Stimulated activated CD8-positive, alpha-beta memory T cell treated with anti-CD3 and anti-CD28 coated beads, Interleukin-15, amount 100 ng/mL, for 4 hours (primary cell): ENCODE results near the gene HSPA12B.
A peak's percentile ranks its signal among the peaks of the same experiment; 100 is the strongest.

Source experiments
- DNase-seq, 2 donors: peaks; one replicate each; pipeline ENCODE4 v3.0.0-alpha.2; 2020; ENCODE audit warnings: low read depth in 2 of 2

Gene HSPA12B

DNA sequence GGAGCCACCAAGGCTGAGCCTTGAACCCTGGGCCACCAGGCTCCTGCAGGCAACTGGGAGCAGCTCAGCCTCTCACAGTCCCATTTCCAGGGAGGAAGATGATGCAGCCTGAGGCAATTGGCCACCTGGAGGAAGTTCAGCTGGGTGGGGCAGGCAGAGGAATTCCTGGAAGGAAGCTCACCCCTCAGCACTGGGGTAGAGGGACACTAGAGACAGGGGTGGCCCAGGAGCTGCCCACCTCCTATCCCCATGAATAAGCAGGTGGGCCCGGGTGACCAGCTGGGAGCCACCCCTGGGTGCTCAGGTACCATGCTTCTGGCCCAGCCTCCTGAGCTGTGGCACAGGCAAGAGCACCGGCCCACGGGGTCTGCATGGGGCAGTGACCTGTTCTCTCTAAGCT, 3.6 kb upstream of the HSPA12B start:
- no peak for DNase-seq

DNA sequence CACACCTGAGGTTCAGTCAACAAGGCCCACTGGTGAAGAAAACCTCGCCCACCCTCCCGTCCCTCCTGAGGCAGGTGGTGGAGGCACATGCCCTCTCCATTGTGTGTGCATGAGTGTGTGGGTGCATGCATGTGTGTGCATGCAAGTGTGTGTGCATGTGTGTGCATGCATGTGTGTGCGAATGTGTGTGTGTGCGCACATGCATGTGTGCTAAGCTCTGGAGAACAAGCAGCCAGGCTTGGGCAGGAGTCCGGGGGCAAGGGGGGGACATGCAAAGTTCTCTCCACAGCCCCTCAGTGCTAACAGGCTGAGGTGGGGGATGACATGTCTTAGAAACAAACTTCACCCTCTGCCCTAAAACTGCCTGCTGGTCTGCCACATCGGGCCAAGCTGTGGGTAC, 3.1 kb upstream of the HSPA12B start:
- DNase-seq, result no peak

DNA sequence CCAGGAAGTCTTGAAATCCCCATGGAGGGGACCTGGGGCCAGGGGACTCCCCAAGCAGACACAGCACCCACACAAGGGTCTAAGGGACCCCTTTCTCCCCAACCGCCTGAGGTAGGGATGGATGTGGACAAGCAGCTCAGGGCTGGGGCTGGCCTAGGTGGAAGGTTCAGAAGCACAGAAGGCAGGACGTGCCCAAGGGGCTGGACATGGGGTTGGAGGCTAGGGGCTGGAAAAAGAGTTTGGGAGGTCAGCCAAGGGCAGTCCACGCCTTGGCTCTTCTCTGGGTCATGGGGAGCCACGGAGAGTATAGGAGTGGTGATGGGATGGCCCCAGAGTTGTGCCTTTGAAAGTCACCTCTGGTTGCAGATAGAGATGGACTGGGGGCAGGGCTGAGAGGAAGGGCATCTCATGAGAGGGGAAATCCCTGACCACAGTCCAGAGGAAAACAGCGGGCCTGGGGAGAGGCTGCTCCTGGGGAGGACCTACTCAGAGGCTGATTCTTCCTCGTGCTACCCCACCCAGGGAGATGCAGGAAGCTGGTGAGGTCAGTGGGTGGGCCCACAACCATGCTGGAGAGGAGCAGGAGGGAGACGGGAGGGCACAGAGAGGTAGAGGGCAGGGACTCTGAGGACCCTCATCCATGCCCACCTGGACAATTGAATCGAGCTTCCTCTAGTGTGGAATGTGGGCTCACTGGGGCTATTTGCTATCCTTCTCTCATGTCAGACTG, 2.5 kb upstream of the HSPA12B start:
- DNase-seq, result no peak

DNA sequence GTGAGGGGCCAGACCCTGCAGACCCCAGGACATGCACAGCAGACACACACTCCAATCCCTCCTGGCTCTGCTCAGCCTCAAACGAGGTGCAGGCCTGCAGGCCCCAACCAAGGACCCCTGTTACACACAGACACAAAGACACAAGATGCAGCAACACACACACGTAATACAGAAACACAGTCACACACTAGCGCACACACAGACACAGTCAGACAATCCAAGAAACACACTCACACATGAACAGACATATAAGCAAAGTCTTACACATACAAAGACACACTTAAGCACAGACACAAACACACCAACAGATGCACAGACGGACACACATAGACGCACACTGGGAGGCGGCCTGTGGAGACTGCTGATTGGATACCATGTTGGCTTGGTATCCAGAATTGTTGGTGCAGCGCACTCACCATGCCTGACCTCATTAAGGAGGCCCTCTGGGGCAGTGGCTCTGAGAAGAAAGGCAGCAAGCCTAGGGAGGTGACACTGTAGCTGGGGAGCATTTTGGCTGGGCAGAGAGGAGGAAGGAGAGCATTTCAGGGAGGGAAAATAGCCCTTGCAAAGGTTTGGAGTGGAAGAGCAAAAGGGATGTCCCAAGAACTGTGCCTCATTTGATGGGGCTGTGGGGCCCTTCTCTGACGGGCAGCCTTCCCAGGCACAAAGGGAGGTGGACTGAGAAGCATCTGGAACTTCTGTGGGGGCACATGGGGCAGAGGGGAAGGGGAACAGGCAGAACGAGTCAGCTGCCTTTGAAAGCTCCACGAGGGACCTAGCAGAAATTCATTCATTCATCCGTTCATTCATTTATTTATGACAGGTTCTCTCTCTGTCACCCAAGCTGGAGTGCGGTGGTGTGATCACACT, 1.4 kb upstream of the HSPA12B start:
- no peak for DNase-seq

DNA sequence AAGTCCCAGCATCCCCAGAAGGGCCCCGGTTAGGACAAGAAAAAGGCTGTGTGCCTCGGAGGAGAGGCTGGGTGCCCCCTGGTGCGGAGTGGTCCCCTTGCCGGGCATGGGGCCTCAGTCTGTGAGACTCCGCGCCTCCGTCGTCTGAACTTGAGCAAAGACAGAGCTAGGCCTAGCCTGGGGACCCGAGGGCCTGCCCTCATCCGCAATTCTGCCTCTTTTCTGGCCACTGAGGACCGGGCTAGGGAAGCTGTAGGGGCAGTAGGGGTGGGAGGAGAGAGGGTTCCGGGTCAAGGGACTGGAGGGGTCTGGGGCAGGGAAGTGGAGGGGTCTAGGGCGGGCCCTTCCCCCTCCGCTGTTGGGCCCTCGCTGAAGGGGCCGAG, 550 bp upstream of the HSPA12B start:
- DNase-seq, result no peak

DNA sequence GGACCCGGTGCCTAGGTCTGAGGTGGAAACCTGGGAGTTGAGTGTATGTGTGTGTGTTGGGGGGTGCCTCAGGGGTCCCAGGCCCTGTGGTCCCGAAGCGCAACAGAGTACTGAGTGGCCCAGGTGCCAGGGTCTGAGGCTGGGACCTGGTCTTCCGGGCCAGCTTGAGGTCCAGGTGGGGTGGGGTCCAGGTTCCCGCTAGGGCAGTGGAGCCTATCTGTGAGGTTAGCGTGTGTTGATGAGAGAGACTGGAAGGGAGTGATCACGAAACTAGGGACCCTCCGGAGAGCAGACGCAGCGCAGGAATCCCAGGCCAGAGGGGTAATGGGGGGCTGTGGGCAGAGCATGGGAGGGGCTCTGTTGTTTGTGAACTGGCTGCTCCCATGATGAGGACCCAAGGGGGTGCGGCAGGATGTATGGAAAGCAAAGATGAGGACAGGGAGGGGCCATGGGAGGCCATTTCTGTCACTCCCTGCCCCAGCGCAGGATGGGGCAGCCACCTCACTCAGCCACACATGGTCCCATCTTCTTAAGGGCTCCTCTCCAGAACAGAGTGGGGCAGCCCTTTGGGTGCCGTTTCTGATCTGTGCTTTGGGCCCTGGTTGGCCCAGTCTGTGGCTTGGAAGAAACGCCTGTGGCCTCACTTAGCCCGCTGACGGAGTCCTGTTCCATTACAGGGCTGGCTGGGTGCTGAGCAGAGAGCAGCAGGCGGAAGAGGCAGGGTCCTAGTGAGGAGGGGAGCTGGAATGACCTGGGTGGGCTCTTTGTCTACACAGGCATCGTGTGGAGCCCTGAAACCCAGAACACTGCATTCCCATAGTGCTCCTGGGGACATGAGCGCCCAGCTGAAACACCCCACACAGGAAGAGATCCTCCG, 872 bp downstream of the HSPA12B start:
- no peak for DNase-seq

DNA sequence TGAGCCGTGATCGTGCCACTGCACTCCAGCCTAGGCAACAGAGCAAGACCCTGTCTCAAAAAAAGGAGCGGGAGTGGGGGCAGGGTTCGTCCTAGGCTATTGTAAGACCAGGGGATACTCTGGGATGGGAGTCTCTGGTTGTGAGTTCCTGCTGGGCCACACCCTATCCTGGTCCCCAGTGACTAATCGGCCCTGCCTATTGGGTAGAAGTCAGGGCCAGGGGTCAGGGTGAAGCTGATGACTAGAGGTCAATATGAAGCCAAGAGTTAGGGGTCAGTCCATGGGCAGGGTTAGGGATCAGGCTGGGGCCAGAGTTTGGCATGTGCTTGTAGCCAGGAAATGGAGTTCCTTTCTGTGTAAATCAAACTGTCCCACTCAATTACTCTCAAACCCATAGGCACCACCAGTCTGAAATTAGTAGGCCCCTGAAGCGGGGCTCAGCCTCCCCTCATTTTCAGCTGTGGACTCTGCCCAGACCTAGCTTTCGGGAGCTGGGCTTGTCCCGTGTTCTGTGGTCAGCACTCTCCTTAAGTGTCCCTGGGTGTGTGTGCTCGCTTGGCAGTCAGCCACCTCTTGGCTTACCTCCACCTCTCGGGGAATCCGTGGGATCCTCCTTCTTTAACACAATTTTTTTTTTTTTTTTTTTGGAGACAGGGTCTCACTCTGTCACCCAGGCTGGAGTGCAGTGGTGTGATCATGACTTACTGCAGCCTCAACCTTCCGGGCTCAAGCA, 1.8 kb downstream of the HSPA12B start:
- DNase-seq, result no peak

DNA sequence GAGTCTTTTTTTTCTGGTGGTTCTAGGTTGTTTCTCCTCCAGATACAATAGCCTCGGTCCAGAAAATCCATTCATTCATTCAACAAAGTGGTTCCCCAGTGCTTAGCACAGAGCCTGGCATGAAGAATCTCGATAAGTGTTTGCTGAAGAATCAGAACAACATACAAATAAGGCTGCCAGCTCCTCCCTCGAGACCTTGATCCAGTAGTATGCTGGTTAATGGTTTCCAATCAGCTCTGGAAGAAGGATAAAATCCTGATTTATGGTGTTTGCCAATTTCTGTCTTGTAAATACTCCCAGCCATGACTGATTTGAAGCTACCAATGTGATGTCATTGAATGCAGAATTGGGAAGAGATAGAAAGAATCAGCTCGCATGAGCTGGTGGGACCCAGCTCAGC, 3.3 kb downstream of the HSPA12B start:
- DNase-seq, result no peak

DNA sequence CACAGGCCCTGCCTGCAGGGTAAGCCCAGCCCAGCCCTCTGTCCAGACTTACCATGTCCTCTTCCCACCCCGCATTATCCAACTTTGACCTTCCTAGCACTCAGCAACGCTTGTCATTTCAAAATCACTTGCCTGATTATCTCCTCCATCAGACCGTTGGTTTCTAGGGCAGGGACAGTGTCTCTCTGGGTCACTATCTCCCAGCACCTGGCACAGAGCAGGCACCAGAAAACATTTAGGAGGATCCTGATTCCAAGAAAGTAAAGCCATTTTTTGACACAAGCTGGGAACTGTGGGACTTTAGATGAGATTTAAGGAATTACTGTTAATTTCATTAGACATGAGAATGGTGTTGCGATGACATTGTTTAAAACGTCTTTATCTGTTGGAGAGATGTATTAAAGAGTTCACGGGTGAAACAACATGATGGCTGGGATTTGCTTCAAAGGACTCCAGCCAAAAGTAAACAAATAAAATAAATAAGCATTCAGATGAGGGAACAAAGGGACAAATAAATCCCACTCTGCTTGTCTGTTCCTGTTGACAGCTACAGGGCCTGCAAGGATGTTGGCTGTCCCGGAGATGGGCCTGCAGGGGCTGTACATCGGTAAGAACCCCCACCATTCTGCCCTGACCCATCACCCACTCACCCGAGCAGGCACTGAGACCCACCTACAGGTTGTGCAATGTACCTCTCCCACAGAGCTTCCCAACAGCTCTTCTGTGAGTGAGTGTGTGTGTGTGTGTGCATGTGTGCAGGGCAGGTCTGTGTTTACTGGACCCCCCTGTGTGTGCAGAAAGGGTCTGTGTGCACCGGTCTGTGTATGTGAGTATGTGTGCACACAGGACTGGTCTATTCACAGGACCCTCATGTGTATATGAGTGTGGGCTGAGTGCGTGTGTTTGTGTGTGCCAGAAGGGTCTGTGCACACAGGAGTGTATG, 5.9 kb downstream of the HSPA12B start:
- DNase-seq, result no peak

DNA sequence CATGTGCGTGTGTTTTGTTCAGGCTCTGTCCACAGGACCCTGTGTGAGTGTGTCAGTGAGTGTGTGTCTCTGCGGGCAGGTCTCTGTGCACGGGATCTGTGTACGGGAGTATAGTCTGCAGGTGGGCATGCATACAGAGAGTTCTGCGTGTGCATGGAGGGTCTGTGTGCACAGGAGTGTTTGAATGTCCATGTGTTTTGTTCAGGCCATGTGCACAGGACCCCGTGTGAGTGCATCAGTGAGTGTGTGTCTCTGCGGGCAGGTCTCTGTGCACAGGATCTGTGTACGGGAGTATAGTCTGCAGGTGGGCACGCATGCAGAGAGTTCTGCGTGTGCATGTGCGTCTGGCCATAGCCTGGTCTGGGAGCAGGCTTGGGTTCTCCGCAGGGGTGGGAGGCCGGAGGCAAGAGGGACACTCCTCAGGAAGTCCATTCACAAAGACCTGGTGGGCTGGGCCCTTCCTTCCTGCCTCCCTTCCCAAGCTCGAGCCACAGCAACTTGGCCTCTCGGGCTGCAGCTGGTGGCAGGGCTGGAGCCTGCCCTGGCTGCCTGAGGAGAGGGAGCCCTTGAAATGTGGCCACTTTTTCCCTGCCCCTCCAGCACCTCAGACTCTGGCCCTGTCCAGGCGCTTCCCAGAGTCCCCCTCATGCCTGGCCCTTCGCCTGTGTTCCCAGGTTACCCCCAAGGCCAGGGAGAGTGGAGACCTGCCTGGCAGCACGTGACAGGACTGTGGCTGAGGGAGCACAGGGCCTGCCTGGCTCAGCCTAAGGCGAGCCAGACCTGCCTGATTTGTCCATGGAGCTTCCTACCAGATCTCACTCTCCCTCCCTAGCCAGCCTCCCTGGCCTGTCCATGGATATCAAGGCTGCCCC, 6.8 kb downstream of the HSPA12B start:
- no peak for DNase-seq

DNA sequence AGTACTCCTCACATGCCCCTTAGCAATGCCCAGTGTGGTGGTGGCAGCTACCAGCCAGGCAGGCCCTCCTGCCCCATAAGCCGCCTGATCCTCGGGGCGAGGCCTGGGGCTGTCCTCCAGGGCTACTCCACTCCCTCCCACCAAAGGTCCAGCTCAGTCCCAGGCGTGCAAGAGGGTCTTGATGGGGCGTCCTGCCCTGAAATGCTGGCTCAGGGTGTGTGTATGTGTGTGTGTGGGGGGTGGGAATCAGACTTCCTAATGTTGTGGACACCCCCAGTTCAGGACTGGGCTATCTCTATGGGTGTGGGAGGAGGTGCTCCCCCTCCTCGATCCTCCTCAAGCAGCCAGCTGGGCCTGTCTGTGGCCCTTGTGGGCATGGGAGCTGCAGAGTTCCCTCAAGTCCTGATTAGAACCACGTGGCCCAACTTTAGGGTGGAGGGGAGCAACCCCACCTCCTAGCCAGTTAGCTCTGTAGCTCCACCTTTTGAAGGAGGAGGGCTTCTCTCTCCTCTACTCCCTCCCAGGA, 7.5 kb downstream of the HSPA12B start:
- no peak for DNase-seq

DNA sequence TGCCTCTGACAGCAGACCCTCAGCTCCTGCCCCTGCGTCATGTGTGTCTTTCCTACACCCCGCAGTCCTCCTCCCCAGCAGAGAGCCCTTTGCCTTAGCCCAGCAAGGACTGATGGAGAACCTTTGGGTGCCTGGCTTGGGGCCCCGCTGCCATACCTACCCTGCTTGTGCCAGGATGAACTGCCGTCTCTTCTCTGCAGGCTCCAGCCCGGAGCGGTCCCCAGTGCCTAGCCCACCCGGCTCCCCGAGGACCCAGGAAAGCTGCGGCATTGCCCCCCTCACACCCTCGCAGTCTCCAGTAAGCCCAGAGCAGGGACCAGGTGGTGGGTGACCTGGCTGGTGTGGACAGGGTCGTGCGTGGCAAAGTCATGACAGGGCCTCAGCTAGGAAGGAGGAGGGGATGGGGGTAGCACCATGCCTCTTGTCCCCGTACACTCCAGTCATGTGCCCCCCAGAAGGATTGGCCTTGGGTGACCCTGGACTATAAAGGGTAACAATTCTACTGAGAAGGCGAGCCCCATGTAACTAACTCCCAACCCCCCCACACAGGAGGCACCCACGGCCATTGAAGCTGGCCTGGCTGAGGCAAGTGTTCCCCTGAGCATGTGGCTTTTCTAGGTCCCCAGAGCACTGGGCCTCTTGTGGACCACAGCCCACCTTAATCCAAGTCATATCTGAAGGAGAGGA, 8.3 kb downstream of the HSPA12B start:
- no peak for DNase-seq

DNA sequence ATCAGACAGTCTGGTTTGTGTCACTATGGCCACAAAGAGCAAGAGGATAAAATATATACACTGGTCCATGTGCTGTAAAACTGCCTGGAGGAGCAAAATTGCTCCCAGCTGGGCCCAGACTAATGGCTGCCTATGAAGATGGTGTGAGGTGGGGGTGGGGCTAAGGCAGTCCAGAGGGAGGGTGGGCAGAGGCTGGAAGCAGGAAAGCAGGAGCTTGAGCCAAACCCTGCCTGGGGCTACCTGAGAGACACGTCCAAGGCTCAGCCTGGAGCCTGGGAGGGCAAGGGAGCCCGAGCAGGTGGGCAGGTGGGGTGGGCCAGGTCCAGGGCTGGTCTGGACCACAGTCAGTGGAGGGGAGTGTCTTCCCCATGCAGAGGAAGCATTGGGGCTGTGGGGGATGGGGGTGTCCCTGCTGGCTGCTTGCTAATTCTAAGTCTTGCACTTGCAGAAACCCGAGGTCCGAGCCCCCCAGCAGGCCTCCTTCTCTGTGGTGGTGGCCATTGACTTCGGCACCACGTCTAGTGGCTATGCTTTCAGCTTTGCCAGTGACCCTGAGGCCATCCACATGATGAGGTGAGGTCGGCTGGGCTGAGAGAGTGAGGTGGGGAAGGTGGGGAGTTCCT, 9.5 kb downstream of the HSPA12B start:
- no peak for DNase-seq

DNA sequence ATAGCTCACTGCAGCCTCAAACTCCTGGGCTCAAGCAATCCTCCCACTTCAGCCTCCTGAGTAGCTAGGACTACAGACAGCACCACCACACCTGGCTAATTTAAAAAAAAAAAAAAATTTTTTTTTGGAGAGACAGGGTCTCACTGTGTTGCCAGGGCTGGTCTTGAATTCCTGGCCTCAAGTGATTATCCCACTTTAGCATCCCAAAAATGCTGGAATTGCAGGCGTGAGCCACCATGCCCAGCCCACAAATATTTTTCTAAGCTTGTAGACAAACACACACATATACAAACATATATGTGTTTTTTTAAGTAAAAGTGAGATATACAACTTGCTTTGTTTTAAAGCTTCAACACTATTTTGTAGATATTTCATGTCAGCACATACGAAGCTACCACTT, 10.8 kb downstream of the HSPA12B start:
- no peak for DNase-seq

DNA sequence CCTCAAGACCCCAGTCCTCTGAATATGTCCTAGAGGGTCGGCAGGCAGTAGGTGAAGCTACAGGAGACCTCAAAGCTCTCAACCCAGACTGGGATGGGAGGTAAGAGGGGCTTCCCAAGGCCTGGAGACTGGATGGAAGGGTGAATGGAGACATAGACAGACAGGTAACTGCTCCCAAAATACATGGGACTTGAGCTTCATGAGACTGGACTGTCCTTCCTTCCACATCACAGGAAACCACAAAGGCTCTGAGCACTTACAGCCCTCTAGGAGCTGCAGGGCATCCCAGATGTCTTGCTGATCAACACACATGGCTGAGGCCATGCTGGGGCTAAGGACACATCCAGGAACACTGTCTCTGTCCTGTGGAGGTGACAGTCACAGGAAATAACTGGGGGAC, 11.6 kb downstream of the HSPA12B start:
- no peak for DNase-seq

DNA sequence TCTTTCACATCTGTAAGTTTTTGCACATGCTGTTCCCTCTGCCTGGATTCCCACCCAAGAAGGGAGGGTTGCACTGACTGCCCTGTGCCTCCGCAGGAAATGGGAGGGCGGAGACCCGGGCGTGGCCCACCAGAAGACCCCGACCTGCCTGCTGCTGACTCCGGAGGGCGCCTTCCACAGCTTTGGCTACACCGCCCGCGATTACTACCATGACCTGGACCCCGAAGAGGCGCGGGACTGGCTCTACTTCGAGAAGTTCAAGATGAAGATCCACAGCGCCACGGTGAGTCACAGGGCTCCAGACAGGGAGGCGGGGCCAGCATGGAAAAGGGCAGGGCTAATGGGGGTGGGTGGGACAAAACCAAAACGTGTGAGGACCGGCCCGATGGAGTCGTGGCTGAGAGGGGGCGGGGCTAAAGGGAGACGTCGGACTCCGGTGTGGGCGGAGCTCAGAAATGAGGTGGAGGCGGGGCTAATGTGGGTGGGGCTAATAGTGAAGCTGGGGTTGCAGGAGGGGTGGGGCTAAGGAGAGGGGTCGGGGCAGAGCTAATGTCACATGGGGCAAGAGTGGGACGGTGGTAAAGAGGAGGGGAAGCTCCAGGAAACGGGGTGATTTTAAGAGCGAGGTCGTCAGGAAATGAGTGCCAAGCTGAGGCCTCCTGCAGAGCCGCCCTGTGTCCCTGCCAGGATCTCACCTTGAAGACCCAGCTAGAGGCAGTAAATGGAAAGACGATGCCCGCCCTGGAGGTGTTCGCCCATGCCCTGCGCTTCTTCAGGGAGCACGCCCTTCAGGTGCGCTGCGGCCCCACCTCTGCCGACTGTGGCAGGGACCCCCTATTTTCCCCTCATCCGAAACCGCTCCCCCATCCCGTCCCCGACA, 12.6 kb downstream of the HSPA12B start:
- peak; percentile 37 to 59 for DNase-seq

DNA sequence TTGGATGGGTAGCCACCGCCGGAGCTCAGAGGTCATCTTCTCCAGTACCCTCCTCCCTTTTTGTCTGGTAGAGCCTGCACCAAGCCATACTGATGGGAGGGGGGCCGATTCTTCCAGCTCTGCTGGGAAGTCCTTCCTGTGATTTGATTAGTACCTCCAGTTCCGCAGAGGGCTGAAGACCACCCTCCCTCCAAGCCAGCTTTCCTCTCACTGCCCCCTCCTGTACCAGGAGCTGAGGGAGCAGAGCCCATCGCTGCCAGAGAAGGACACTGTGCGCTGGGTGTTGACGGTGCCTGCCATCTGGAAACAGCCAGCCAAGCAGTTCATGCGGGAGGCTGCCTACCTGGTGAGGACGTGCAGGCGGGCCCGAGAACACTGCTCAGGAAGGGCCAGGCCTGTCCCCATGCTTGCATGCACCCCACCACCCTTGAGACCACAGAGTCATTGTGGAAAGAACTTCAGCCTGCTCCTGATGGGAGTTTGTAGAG, 13.2 kb downstream of the HSPA12B start:
- DNase-seq, result no peak
